NCI-H128 (cell line): Measurements from ENCODE around the gene ORC5.
"Not testable (repeated sequence)": the region's sequence is repeated elsewhere in the genome, so short reads cannot be mapped to it uniquely, and the experiment has no call there.

Experiments used
- DNase-seq: peaks from one replicate; lab custom pipeline; 2025; ENCODE audit not compliant: unreplicated experiment; lab: John Stamatoyannopoulos, UW

Gene ORC5

DNA sequence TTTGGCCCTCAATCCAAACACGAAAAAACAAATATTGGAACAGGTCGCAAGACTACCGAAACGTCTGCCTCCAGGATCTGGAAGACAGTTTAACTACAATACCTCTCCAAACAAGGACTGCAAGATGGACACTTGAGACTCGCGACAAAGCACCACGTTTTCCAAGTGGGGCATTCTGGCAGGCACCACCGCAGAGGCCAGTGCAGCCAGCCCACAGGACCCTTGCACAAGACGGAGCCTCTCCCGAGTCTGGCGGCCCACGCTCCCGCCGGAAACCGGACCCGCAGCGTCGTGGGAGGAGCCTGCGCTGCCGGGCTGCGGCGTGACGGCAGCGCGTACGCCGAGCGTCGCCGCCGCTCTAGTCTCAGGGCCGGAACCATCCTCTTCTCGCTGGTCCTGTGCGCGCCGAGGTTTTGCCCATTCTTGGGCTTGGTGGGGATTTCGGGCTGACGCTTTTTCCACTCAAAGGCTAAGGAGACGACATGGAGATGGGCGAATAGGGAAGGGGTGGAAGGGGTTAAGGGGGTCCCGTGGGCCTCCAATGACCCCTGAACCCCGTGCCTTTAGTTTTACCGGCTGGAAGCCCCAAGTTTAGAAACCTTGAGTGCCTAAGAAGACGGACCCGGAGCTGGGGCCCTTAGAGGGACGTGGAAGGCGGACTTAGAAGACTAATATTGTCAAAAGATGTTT lies at the start of gene ORC5:
ORC5 (minus strand) TSS at position 283 of the 690 bp plus-strand sequence; CDS start at position 174, 109 bp downstream.
- peak; percentile 51 for DNase-seq

DNA sequence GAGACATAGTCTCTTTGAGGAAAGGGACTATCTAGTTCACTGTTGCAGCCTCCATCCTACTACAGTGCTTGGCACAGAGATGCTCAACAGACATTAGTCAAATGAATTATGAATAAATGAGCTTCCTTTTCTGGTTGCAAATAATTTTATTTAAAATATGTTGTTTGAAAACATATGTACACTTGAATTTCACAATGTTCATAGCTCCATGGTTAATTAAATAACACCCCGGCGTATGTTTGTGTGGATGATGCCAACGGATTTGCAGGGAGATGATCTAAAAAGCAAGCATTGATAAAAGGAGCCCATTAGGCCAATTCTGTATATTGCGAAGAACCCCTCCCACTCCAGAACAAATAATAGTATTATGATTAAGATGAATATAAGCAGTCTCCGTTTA lies 47.8 kb upstream of the ORC5 start:
- DNase-seq, result no peak

DNA sequence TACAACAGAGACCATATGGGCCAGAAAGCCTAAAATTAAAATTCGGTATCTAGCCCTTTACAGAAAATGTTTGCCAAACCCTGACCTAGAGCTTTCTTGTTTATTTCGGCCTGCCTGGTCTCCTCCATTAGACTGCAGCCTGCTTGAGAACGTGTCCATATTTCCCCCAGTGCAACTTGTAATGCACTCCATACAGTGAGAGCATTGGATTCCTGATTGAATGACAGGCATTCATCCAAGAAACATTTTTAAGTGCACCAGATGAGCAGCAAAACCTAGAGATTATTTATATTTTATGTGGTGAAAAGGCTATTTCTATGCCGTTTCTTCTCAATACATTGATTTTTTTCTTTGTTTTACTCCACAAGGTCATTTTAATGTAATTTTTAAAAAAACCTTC lies 47.4 kb upstream of the ORC5 start:
- no peak for DNase-seq

DNA sequence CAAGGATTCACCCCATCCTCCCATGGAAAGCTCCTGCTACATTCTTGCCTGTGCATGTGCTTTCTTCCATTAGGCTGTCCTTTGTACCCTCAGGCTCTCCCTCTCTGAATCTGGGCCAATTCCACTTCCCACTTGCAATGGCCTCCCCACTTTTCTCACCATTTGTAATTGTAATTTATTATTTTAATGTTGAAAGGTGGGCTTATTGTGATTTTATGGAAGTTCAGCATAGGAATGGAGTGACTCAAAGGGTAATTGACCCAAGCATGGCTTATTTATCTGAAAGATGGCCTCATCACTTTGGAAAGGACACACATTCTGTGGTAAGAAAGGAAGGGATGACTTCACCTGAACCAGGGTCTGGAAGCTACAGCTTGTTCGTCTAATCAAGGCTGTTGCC lies 46.9 kb upstream of the ORC5 start:
- DNase-seq, result no peak

DNA sequence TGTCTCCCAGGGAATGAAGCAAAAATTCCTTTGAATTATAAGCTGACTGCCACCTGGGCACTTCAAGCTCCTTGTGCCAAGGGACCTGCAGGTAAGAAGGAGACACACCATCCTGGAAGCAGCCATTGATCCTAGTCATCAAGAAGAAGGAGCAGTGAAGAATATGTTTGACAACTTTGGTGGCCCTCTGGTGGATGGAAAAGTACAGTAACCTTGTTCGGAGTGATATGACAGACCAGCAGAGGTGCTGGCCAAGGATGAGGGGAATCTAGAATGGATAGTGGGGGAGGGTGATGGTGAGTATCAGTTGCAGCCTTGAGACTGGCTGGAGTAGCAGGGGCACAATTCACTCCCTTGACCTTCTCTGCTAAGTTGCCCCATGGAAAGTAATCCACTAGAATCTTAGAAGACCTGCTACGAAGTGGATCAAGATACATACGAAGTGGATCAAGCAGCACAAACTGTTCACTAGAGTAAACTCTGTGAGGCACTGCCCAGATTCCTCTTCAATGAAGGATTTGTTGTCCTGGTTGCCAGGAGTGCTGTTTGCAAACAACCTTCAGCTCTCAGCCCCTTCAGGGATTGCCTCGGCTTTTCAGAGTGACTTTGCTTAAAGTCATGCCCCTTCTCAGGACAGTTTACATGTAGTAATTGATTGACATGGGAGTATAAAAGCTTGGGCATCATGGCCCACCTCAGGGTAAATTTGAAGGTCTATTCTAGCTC lies 44.8 kb upstream of the ORC5 start:
- DNase-seq, result no peak

DNA sequence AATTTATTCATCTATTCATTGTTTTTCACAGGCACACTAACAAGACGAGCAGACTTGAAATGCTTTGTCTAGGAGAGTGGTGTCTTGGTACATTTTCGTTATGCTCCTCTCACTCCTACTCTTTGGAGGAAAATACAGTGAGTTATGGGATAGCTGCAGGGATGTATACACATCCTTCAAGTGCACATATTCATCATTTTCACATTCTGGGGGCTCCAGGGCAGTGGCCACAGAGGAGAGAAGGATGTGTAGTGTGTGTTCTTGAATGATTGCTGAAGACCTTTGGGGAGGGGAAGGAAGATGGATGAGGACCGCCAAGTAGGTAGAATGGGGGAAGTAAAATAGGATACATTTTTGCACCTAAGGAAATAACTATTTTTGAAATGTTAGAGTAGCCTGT lies 34.8 kb upstream of the ORC5 start:
- no peak for DNase-seq

DNA sequence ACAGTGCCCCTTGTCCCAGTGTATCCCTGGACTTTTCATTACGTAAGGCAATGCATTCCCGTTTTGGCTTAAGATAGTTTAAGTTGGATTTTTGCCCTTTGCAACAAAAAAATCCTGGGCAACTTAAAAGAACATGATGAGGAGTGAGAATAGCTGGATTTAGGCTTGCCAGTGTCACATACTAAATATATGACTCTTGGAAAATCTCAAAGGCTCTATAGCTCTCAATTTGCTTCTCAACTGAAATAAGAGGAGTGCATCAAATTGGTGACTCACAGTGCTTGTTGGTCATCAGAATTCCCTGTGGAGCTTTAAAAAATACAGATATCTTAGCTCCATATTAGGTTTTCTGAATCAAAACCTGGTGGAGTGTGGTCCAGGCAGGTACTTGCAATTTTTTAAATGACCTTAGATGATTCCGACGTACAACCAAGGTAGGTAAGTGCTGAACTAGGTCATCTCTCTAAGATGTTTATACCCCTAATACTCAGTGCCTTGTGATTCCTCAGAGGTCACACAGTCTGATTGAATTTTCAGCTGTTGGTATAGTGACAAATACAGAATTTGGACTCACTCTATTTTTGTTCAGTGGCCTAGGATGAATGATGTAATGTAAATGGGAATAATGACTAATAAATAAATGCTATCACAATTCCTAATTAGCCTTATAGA lies 33.9 kb upstream of the ORC5 start:
- no peak for DNase-seq

DNA sequence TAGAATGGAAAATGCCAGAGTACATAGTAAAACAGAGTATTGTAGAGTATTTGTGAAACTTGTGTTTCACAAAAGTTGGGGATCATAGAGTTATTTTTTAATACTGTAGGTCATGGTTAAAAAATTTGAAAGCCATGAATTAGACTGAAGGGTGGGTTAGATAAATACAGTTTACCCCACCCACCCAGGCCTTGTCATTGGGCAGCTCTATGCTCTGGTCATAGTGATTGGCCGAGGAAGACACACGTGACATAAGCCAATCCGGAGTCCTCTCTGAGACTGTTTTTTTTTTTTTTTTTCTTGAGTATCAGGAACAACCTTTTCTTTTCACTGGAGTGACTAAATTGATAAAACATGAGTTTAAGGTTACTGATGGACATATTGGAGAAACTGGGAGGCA lies 33.3 kb upstream of the ORC5 start:
- DNase-seq, result no peak

DNA sequence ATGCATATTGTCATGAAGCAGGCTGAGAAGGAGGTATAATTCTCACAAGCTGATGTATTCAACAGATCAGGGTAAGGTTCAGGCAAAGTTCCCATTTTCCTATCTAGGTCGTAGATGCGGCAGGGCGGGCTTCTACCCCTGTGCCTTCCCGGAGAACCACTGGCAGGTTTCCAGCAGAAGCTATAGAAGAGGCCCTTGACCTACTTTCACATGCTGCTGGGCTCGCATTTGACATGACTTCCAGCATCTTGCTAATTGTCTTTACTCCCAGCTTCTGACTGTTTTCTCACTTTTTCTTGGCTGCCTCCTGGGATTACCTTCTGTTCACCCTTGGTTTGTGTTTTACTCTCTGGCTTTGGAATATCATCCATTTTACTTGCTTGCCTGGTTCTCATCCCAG lies 32.6 kb upstream of the ORC5 start:
- DNase-seq, result peak; percentile 50

DNA sequence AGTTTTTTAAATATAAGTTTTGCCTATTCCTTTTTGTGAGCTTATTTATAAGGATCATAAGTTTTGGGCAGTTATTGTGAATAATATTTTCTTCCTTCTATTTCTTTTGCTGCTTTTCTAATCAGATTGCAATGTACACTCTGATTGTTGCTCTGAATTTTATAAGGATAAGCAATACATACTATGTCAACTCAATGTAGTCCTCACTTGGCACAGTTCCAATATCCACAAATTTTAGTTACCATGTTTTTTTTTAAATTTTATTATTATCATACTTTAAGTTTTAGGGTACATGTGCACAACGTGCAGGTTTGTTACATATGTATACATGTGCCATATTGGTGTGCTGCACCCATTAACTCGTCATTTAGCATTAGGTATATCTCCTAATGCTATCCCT lies 27.2 kb upstream of the ORC5 start:
- DNase-seq, result not testable (repeated sequence)

DNA sequence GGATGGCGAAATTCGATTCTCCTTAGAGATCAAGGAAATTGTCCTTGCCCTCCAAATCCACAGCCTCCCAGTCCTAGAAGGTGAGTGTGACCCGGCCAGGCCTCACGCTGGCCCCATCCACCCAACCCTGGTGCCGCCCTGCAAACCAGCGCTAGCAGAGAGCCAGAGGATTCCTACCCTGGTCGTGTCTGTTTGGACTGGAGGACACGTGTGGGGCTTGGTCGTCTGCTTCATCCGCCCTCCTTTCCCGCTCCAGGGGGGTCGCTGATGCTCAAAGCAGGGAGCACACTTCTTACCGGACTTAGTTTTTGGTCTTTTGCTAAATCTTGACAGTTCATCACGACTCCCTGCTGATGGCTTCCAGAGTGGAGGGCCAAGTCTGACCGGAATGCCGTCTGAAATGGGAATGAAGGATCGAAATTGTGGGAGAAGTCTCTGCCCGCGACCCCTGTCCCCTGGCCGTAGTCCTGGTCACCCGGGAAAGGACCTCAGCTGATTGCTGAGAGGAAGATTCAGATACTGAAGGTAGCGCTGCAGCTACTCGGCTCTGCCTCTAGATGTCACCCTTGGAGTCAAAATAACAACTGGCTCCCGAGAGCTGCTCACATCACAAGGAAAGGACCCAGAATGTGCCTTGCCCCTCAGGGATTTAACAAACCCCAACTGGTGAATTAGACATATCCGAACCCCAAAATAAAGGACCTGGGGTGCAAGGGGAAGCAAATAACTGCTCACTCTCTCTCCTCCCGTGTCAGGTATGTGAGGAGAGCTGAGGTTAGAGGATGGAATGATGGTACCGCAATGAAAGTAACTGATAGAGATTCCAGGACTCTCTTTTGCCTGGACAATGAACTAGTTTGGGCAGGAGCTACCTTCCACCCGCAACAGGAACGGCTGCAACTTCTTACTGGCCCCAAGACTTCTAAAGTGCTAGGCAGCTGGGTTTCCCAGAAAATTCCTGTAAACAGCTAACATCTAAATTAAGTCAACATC lies 23.5 kb upstream of the ORC5 start:
- DNase-seq, result peak; percentile 27

DNA sequence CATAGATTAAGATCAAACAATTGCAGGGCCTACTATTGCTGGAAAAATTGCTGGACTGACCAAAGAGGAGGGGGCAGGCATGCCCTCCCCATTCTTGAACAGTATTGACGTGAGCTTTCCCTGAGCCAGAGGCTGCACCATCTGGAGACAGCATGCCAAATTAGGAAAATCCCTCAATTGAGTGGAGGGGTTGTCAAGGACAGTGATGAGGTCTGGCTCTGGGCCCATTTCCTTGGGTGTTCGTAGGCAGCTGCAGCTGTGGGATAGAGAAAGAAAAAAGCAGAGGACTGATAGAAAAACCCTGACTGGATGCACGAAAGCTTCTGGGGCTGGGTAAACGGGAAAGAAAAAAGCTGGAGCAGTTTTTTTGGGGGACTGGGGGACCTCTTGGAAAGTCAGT lies 22.8 kb upstream of the ORC5 start:
- no peak for DNase-seq

DNA sequence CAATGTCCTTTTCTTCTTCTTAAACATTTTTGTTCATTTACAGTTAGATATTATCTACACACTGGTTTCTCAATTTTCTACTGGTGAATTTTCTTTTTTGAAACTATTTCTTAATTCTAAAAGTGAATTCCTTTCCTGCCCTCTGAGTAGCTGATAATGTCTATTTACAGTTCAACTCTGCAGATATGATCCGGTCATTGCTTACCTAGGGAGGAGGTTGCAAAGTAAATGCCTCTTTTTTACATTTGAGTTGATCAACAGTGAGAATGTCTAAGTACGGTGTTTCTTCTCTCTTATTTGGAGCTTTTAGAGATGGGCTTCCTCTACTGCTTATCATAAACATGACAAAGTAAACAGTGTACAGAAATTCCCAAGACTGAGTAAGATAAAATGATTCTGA lies 20.6 kb upstream of the ORC5 start:
- no peak for DNase-seq

DNA sequence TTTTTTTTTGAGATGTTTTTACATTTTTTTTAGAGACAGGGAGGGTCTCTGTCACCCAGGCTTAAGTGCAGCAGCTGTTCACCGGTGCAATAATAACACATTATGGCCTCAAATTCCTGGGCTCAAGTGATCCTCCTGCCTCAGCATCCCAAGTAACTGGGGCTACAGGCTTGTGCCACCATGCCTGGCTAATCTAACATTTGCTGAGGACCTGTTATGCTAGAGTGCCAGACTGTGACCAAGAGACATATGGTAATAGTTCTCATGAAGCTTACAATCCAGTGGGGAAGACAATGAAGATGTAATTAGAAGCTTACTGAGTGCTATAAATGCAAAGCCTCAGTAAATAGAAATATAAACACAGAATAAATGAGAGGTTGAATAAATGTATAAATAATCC lies 17.6 kb upstream of the ORC5 start:
- DNase-seq, result no peak

DNA sequence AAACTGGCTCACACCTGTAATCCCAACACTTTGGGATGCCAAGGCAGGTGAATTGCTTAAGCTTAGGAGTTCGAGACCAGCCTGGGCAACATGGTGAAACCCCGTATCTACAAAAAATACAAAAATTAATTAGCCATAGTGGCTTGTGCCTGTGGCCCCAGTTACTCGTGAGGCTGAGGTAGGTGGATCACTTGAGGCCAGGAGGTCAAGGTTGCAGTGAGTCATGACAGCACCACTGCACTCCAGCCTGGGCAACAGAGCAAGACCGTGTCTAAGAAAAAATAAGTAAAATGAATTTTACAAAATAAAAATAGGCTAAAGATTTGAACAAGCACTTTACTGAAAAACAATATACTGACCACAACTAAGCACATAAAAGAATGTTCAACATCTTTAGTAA lies 9.8 kb upstream of the ORC5 start:
- no peak for DNase-seq

DNA sequence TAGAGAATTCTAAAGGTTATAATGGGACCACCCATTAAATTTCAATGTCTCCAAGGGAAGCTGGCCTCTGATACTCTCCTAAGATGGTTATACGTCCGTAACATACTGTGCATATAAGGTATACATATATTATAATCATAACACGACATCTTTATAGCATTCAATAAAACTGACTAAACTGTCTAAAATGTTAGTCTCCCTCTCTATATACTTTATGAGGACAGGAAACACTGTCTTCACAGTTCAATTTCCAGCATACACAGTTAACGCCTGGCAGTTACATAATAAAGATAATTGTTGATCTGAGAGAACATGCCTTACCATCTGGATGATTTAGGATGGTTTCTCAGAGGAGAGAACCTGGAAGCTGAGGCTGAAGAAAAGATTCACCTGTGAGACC lies 1.2 kb upstream of the ORC5 start:
- DNase-seq, result no peak

DNA sequence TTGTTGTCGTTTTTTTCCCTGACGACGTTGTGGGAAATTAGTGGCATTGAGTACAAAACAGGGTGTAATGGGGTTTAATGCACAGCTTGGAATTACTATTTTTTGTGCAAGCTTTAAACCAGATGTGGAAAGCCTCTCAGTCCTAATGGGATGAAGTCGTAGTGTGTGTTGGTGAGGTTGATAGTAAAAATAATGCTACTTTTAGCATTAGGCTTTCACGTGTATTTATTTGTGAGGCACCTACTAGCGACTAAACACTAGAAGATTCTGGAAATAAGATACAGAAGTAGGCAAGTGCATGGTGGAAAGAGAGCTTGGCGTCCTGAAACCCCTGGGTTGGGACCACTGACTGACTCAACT lies 588 bp upstream of the ORC5 start:
- no peak for DNase-seq

DNA sequence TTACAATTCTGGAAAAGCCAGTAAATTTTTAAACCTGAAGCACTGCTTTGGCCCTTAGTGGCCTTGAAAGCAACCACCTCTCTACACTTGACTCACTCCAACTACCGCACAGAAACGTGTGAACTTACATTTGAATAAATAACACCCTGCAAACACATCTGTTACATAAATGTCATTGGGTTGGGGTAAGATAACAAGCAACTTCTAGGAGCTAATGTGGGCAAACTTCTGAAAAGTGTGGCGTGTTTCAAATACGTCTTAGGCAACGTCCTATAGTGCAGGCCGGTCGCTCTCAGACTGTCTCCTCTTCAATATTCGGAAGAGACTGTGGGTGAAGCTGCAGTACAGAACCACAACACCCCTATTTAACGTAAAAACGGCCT lies 474 bp downstream of the ORC5 start:
- DNase-seq, result no peak

DNA sequence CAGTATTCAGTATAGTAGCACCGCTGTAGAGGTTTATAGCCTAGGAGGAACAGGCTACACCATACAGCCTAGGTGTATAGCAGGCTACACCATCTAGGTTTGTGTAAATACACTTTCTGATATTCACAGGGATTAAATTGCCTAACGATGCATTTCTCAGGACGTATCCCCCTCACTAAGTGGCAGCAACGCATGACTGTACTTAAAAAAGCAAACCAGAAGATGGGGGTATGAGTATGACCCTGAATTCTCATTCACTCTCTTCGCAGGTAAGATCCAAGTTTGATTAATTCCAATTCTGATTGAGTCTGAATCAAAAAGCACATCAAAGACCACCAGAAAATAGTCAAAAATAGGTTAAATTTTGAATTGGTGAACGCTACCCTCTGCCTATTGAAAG lies 972 bp downstream of the ORC5 start:
- DNase-seq, result no peak

DNA sequence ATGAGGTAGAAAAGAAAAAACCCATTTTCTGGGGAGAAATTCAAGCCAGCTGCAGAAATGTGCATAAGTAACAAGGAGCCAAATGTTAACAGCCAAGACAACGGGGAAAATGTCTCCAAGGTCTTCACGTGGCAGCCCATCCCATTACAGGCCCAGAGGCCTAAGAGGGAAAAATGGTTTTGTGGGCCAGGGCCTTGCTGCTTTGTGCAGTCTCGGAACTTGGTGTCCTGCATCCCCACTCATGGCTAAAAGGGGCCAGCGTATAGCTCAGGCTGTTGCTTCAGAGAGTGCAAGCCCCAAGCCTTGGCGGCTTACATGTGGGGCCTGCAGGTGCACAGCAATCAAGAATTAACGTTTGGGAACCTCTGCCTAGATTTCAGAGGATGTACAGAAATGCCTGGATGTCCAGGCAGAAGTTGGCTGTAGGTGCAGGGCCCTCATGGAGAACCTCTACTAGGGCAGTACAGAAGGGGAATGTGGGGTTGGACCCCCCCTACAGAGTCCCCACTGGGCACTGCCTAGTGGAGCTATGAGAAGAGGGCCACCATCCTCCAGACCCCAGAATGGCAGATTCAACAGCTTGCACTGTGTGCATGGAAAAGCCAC lies 9.0 kb downstream of the ORC5 start:
- DNase-seq, result no peak

DNA sequence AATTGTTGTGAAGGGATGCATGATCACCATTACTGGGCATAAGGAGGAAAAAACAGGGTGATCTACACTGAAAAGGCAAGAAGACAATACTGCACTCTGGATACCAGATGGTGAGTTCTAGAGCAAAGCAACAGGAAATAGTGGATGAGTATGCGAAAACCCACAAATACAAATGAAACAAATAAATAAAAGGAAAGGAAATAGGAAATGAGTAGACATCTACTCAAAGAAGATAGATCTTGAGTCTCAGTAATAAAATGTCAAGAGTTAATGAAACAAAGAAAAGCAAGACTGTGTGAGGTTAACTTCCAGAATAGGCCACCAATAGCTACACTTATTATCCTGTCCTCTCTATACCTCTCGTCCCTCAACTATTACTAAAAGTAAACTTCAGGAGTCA lies 11.7 kb downstream of the ORC5 start:
- DNase-seq, result no peak
